Fibroblast of skin of right biceps (primary cell): ENCODE results near the gene AMBRA1.

Experiments
- DNase-seq: peaks from one replicate; pipeline ENCODE4 v3.0.0-alpha.2; 2013

AMBRA1 gene

GRCh38 chr11:46593550-46594373 lies at the start of gene AMBRA1:
AMBRA1 (minus strand) TSS chr11:46594023; CDS start chr11:46548380, 45,643 bp downstream.
- peak; percentile 91 for DNase-seq

- no peak for DNase-seq
Measured at GRCh38 chr11:46643531-46643930, 49.7 kb upstream of the AMBRA1 start.

- DNase-seq = no peak
Measured at GRCh38 chr11:46642627-46643335, 49.0 kb upstream of the AMBRA1 start.

GRCh38 chr11:46641639-46642038 lies 47.8 kb upstream of the AMBRA1 start:
- no peak for DNase-seq

GRCh38 chr11:46640036-46640788 lies 46.4 kb upstream of the AMBRA1 start:
- no peak for DNase-seq

- no peak for DNase-seq
Measured at GRCh38 chr11:46639197-46639839, 45.5 kb upstream of the AMBRA1 start.

- no peak for DNase-seq
Measured at GRCh38 chr11:46637546-46637945, 43.7 kb upstream of the AMBRA1 start.

- DNase-seq = no peak
Measured at GRCh38 chr11:46635557-46636139, 41.8 kb upstream of the AMBRA1 start.

- no peak for DNase-seq
Measured at GRCh38 chr11:46633291-46634217, 39.7 kb upstream of the AMBRA1 start.

- DNase-seq = no peak
Measured at GRCh38 chr11:46632502-46632901, 38.7 kb upstream of the AMBRA1 start.

- no peak for DNase-seq
Measured at GRCh38 chr11:46631676-46632075, 37.9 kb upstream of the AMBRA1 start.

- DNase-seq = no peak
Measured at GRCh38 chr11:46630237-46630636, 36.4 kb upstream of the AMBRA1 start.

GRCh38 chr11:46628961-46629360 lies 35.1 kb upstream of the AMBRA1 start:
- no peak for DNase-seq

- DNase-seq = no peak
Measured at GRCh38 chr11:46625406-46625805, 31.6 kb upstream of the AMBRA1 start.

GRCh38 chr11:46618837-46619236 lies 25.0 kb upstream of the AMBRA1 start:
- DNase-seq = no peak

- DNase-seq = no peak
Measured at GRCh38 chr11:46617972-46618314, 24.1 kb upstream of the AMBRA1 start.

- DNase-seq = peak; percentile 90
Measured at GRCh38 chr11:46617134-46617971, 23.5 kb upstream of the AMBRA1 start, which contains the start of the genes ATG13 and HARBI1. ATG13 (plus strand) TSS chr11:46617553; CDS start chr11:46644292, 26,739 bp downstream. HARBI1 (minus strand) TSS chr11:46617227; CDS start chr11:46616237, 990 bp downstream.

- DNase-seq = no peak
Measured at GRCh38 chr11:46616551-46617133, 22.8 kb upstream of the AMBRA1 start.

- DNase-seq = peak; percentile 66
Measured at GRCh38 chr11:46615756-46616155, 21.9 kb upstream of the AMBRA1 start.

GRCh38 chr11:46612326-46612725 lies 18.5 kb upstream of the AMBRA1 start:
- no peak for DNase-seq
